ENCODE measurements around the gene LTBP1.
"Not testable (repeated sequence)": the region's sequence is repeated elsewhere in the genome, so short reads cannot be mapped to it uniquely, and the experiment has no call there.

LTBP1 gene

DNA sequence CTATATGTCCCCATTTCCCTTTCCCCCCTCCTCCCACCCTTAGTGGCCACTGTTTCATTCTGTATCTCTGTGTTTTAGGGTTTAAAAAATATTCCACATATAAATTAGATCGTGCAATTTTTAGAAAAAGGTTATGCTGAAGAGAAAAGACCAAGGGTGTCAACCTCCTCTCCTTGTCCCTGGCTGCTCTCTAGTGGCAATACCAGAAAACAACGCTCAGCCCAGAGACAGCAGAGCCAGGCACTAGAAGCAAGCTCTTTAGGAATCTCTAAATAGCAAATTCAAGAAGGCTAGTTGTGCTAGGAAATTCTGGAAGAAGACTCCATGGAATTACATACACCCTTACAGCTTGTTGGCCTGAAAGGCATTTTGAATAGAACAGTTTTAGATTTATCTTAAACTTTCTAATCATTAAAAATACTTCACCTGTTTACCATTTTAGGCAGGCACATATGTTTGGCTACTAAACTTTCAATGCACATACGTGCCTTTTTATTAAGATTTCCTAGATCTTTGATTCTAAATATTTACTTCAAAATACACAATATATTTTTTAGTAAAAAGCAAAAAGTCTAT lies 494.6 kb downstream of the LTBP1 start:
- peak; percentile 67 for DNase-seq

DNA sequence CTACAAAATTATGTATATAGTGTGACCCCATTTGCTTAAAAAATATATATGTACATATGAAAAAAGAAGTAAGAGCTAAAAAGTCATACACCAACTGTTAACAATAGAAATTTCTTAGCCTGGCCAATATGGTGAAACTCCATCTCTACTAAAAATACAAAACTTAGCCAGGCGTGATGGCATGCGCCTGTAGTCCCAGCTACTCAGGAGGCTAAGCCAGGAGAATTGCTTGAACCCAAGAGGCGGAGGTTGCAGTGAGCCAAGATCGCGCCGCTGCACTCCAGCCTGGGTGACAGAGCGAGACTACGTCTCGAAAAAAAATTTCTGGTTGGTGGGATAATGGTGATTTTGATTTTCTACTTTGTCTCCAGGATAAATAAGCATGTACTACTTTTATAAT lies 495.3 kb downstream of the LTBP1 start:
- not testable (repeated sequence) for DNase-seq

DNA sequence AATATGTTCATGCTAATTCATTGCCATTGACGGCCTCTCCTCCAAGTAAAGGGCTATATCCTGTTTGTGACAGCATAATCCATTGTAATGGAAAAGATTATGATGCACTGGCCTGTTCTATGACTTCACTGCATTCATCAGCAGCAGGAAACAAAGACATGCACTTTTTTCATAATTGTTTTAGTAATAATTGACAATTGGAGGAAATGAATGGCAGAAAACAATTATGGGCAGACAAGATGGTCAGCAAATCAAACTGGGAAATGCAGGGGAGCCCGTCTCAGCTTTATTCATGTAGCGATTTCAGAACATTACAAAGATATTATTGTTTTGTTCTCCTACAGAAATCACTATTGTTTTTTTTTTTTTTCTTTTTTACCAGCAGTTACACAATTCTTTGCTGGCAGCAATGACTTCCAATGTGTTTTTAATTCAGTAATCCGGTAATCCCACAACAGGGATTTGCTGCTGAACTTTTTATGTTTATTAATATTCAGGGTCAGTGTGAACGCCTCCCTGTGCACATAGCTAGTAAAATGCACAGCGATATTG lies 495.9 kb downstream of the LTBP1 start:
- DNase-seq = no peak

DNA sequence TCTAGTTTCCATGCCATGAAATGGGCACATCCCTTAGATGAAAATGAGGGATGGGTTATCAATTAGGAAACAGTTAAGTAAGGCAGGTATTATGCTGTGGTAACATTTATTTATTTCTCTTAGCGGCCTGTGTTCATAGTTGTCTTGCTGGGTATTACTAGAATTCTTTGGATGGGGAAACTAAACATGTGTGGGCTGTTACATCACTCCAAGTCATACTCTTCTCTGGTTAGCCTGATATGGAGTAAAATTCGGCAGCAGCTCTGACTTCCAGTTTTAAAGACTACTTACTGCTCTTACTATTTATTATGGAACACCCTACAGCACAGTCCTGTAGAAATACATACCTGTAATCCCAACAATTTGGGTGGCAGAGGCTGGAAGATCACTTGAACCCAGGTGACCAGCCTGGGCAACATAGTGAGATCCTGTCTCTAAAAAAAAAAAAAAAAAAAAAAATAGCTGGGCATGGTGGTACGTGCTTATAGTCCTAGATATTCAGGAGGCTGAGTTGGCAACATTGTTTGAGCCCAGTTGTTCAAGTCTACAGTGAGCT lies 496.6 kb downstream of the LTBP1 start:
- DNase-seq = no peak

DNA sequence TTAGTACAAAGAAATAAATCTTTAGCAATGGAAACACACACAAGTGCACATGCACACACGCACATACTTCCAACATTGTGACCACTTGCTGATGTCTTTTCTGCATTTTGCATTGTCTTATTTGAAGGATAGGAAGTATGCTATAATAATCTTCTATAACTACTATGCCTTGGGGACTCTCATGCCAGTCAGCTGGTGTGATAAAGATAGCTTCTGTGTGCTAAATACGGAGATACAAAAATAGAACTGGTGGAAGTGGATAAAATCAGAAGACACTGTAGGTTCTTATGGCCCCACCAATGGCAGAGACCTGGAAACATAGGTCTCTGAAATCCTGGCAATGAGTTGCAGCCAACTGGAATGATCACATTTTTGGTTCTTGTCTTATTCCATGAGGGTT lies 498.2 kb downstream of the LTBP1 start:
- no peak for DNase-seq

DNA sequence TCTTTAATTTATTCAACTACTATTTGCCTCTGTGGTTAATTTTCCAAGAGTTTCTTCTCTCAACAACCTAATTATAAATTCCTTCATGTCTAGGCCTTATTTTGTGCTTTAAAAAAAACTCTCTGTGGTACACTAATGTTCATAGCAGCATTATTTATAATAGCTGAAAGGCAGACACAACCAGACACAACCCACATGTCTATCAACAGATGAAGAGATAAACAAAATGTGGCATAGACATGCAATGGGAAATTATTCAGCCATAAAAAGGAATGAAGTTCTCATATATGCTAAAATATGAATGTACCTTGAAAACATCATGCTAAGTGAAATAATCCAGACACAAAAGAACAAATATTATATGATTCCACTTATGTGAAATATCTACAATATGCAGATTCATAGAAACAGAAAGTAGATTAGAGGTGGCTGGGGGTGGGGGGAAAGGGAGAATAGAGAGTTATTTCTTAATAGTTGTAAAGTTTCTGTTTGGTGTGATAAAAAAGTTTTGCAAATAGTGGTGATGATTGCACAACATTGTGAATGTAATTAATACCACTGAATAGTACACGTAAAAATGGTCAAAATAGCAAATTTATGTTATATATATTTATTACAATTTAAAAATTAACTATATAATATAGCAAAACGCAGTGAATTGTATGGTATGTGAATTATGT lies 501.6 kb downstream of the LTBP1 start:
- no peak for DNase-seq
